Uterus (tissue), 4 donors: ENCODE measurements around the gene LIMK1. TPM values are rescaled to one million over a fixed set of nuclear protein-coding genes. Genes with fewer than 3 reads are reported as not detected.
A peak's percentile ranks its signal among the peaks of the same experiment; 100 is the strongest.

Source experiments
- DNase-seq, 2 donors: peaks; one replicate each; pipeline ENCODE4 v3.0.0-alpha.2; 2019 to 2020
- H3K27ac ChIP-seq, 2 donors: fragments of 200-600 bp; sonication (generic); 1 replicate in 1 of 2; 2 replicates in 1 of 2; pipeline ENCODE4 v1.5.1; 2016 to 2018
- H3K27me3 ChIP-seq, 2 donors: fragments of 200-600 bp; sonication (generic); one replicate each; pipeline ENCODE4 v1.5.1; 2018 to 2019; ENCODE audit warnings: control low read depth in 1 of 2
- H3K36me3 ChIP-seq, 2 donors: fragments of 200-600 bp; sonication (generic); one replicate each; pipeline ENCODE4 v1.5.1; 2019; ENCODE audit warnings: control low read depth in 1 of 2
- H3K4me1 ChIP-seq, 2 donors: fragments of 200-600 bp; sonication (generic); one replicate each; pipeline ENCODE4 v1.5.1; 2018 to 2019; ENCODE audit warnings: control low read depth in 1 of 2
- H3K4me3 ChIP-seq, 2 donors: fragments of 200-600 bp; sonication (generic); 1 replicate in 1 of 2; 2 replicates in 1 of 2; pipeline ENCODE4 v1.5.1; 2018 to 2019; ENCODE audit warnings: mild to moderate bottlenecking in 1 of 2
- H3K9me3 ChIP-seq, 2 donors: fragments of 200-600 bp; sonication (generic); one replicate each; pipeline ENCODE4 v1.5.1; 2019; ENCODE audit warnings: control low read depth in 1 of 2
- CTCF ChIP-seq, 4 experiments: fragments of 200-600 bp in 2 of 4; fragments of 450-650 bp in 2 of 4; sonication (generic) in 2 of 4; IDR thresholded peaks; one replicate each; pipeline ENCODE4 v1.5.1; 2016 to 2019; ENCODE audit warnings: antibody characterized with exemption in 4 of 4, mild to moderate bottlenecking in 2 of 4, moderate library complexity in 1 of 4
- POLR2A ChIP-seq, 2 donors: fragments of 450-650 bp; IDR thresholded peaks; one replicate each; pipeline ENCODE4 v1.6.1; 2016; ENCODE audit warnings: antibody characterized with exemption in 2 of 2, mild to moderate bottlenecking in 1 of 2, moderate library complexity in 1 of 2
- intact Hi-C: fragments of 100-400 bp; cut with DNase I; formaldehyde crosslinking; loops from one replicate; pipeline ENCODE4 v1.15.1; 2023; ENCODE audit warnings: low total_unique reads
- total RNA-seq, 4 donors: library from RNA; depleted of rRNA in 3 of 4; stranded (reverse); fragments of >200 nt in 3 of 4; gene quantifications; one replicate each; pipeline versions ENCODE4 v1.1.0 to v1.2.4, GENCODE V29; 2014 to 2023
- donor health status: DM: yes; HTN: yes; CAD: no.

The LIMK1 gene
- 10 to 100 TPM in 2 of 4 donors, 1 to 10 TPM in 2; 1.8 to 22.4 (median 11.4) TPM for total RNA-seq

- no peaks in the 10 kb centered on the region for H3K27me3 ChIP-seq
- no peaks in the 10 kb centered on the region for H3K36me3 ChIP-seq
- H3K27ac ChIP-seq: peak within 1 kb of the TSS; percentile 54 to 66
- peak within 1 kb of the TSS; percentile 60 to 69 for H3K4me3 ChIP-seq
- DNase-seq: peak; percentile 73 to 85
- H3K9me3 ChIP-seq: no peaks in the 10 kb centered on the region
- TF ChIP-seq CTCF (IDR thresholded peaks at IDR 0.05) (no peak), POLR2A (IDR thresholded peaks at IDR 0.05) (no peak)
- intact Hi-C loops: no loop called here
- peaks cover 0 to 8% of the 10 kb centered on the region in 2 donors for H3K4me1 ChIP-seq
Measured at GRCh38 chr7:74083117-74083876, at the start of gene LIMK1. Gene LIMK1 (plus strand): TSS chr7:74083804. CDS start chr7:74083991, 187 bp downstream.

- H3K27ac ChIP-seq: peak overlapping the region; percentile 1 to 71
- no peaks in the 10 kb centered on the region for H3K36me3 ChIP-seq
- TF ChIP-seq POLR2A (IDR thresholded peaks at IDR 0.05) (no peak), CTCF (IDR thresholded peaks at IDR 0.05) (no peak)
- H3K4me3 ChIP-seq: no peak overlapping the region
- intact Hi-C loops: no loop called here
- peak; percentile 43 to 68 for DNase-seq
- H3K9me3 ChIP-seq: no peaks in the 10 kb centered on the region
- peaks cover 11 to 22% of the 10 kb centered on the region in 2 donors for H3K4me1 ChIP-seq
- H3K27me3 ChIP-seq: no peaks in the 10 kb centered on the region
Measured at GRCh38 chr7:74037609-74038008, 46.0 kb upstream of the LIMK1 start.

GRCh38 chr7:74038194-74038961, 45.2 kb upstream of the LIMK1 start:
- peaks cover 4 to 19% of the 10 kb centered on the region in 2 donors for H3K4me1 ChIP-seq

GRCh38 chr7:74039337-74039736, 44.3 kb upstream of the LIMK1 start:
- Histone ChIP-seq H3K36me3 (no peaks in the 10 kb centered on the region), H3K4me3 (no peak overlapping the region), H3K4me1 (peaks cover 4 to 10% of the 10 kb centered on the region in 2 donors), H3K27ac (peak overlapping the region in 1 of 2 donors; percentile 62), H3K27me3 (no peaks in the 10 kb centered on the region), H3K9me3 (no peaks in the 10 kb centered on the region)
- intact Hi-C loops: no loop called here
- TF ChIP-seq POLR2A (IDR thresholded peaks at IDR 0.05) (no peak), CTCF (IDR thresholded peaks at IDR 0.05) (no peak)
- no peak for DNase-seq

More at GRCh38 chr7:74038194-74038961, 45.2 kb upstream of the LIMK1 start:
- DNase-seq: peak; percentile 74
- Histone ChIP-seq H3K27ac (peak overlapping the region; percentile 1 to 71), H3K27me3 (no peaks in the 10 kb centered on the region), H3K9me3 (no peaks in the 10 kb centered on the region), H3K4me3 (no peak overlapping the region), H3K36me3 (no peaks in the 10 kb centered on the region)
- intact Hi-C loops: no loop called here
- TF ChIP-seq CTCF (IDR thresholded peaks at IDR 0.05): no peak
- TF ChIP-seq POLR2A (IDR thresholded peaks at IDR 0.05): no peak
